DMS 273 (cell line): ENCODE results near the gene HINFP.
A peak's percentile ranks its signal among the peaks of the same experiment; 100 is the strongest.
"Not testable (repeated sequence)": the region's sequence is repeated elsewhere in the genome, so short reads cannot be mapped to it uniquely, and the experiment has no call there.

ENCODE experiments used
- DNase-seq: peaks from one replicate; lab custom pipeline; 2025; ENCODE audit not compliant: unreplicated experiment; lab: John Stamatoyannopoulos, UW

The HINFP gene

GRCh38 chr11:119116601-119117000, 4.8 kb upstream of the HINFP start:
- DNase-seq, result no peak

DNA sequence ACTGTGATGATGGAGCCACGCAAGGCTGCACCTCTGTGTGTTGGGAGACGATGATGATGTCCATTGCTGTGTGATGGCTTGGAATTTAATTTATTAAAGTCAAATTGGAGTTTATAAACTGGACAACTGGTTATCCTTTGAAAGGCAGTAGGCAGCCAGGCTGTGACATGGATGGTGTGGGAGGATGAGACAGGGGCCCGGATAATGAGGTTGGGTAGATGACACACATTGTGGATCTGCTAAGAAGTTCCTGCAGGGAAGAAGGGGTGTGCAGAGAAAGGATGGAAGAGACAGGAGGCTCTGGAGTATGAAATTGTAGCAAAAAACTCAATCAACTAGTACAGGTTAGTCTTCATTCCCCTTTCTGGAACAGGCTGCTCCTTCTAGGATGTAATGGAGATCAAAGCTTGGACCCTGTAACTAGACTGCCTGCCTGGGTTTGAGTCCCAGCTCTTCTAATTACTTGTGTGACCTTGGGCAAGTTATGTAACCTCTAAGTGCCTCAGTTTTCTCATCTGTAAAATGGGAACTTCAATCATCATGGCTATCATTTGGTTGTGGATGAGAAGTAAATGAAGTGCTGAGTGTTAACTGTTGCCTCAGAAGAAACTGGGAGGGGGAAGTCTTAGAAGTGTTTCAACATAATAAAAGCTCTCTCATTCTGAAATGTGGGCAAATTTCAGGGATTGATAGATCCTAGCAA, 4.2 kb upstream of the HINFP start:
- DNase-seq, result no peak

- no peak for DNase-seq
Measured at GRCh38 chr11:119118227-119118626, 3.2 kb upstream of the HINFP start.

DNA sequence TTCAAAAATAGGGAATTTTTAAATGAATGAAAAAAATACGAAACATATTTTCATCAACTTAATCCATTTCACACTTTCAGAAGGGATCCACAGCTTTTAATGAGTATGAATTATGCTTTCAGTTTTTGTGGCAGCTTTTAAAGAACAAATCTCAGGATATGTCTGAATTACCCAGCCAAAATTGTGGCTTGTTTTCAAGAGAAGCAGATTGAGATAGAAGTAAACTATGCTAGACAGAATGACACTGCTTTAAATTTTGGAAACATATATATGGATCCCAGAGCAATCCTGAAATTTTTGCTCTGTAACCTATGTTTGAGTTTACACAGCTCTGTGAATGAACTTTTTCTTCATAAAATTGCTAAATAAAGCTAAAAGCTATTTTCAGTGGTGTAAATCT, 2.4 kb upstream of the HINFP start:
- DNase-seq, result no peak

- peak; percentile 78 for DNase-seq
Measured at GRCh38 chr11:119120639-119121007, 757 bp upstream of the HINFP start.

GRCh38 chr11:119121811-119122124, 388 bp downstream of the HINFP start:
- DNase-seq, result no peak

- no peak for DNase-seq
Measured at GRCh38 chr11:119125821-119126220, 4.4 kb downstream of the HINFP start.

DNA sequence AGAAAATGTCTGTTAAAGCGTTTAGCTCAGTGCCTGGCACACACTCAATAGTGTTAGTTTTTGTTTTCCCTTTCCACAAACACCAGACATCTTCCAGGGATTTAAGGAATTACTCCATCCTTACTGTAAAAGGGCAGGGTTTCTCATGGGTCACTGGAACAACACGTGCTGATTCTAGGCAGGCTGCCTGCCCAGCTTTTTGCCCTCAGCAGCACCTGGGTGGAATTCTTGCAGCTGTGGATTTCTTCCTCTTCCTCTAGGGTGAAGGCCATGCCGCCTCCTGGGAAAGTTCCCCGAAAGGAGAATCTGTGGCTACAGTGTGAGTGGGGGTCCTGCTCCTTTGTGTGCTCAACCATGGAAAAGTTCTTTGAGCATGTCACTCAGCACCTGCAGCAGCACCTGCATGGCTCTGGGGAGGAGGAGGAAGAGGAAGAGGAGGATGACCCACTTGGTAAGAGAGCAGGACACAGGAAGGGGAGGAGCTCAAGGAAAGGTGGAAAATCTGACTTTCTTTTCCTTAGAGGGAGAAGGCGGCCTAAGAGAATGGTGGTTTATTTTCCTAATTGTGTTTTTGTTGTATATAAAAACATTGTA, 5.4 kb downstream of the HINFP start:
- no peak for DNase-seq

DNA sequence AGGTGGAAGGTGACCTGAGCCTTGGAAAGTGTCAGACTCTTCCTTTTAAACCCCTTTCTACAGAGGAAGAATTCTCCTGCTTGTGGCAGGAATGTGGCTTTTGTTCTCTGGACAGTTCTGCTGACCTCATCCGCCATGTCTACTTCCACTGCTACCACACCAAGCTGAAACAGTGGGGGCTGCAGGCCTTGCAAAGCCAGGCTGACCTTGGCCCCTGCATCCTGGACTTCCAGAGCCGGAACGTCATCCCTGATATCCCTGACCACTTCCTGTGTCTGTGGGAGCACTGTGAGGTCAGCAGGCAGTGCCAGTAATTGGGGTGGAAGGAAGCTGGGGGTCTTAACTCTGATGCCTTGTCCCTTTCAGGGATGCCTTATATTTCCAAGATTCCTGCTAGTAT, 9.3 kb downstream of the HINFP start:
- DNase-seq, result no peak

GRCh38 chr11:119134389-119134978, 13.1 kb downstream of the HINFP start:
- DNase-seq, result peak; percentile 52

DNA sequence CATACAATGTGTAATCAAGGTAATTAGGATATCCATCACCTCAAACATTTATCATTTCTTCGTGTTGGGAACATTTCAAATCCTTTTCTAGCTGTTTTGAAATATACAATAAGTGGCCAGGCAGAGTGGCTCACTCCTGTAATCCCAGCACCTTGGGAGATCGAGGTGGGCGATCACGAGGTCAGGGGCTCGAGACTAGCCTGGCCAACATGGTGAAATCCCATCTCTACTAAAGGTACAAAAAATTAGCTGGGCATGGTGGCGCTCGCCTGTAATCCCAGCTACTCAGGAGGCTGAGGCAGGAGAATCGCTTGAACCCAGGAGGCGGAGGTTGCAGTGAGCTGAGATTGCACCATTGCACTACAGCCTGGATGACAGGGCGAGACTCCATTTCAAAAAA, 17.9 kb downstream of the HINFP start:
- DNase-seq, result not testable (repeated sequence)

DNA sequence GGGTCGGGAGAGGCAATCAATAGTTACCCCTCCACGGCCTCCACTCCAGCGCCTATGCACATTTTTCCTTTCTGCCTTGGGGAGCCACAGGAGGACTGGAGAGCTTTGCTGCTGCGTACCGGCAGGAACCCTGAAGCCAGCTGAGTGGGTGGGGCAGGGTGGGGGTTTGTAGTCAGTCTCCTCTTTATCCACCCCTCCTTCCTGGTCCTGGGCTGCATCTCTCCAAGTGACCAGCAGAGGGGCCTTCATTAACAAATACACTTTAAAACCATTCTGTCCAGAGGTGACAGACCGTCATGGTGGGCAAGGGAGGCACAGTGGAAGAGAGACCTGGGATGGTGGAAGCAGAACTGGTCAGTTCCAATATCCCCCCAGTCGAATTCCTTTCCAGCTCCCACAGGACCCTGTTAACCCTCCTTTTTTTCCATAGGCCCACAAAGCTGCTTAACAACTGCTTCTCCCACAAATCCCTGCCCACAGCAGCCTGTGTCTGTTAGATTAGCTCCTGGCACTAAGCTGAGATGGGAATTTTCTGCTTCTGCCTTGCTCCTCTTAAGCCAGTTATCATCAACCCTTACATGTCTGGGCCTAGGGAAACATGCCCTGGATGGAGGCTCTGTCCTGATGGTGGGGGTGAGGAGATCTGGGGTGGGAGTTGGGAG, 23.6 kb downstream of the HINFP start:
- DNase-seq, result peak; percentile 80

DNA sequence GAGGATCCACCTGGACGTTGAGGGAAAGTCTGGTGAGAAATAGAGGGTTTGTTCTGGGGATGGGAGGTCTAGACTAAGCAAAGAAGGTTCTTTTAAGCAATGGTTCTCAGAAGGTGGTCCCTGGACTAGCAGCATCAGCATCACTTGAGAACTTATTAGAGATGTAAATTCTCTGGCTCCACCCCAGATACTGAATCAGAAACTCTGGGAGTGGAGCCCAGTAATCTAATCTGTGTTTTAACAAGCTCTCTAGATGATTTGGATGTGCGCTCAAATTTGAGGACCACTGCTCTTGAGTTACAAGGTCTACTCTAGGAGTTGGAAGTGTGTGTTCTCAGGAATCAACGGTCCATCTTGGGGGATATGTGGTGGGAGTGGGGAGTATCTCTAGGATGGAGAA, 24.2 kb downstream of the HINFP start:
- no peak for DNase-seq

GRCh38 chr11:119147604-119148333, 26.4 kb downstream of the HINFP start:
- DNase-seq, result peak; percentile 57

DNA sequence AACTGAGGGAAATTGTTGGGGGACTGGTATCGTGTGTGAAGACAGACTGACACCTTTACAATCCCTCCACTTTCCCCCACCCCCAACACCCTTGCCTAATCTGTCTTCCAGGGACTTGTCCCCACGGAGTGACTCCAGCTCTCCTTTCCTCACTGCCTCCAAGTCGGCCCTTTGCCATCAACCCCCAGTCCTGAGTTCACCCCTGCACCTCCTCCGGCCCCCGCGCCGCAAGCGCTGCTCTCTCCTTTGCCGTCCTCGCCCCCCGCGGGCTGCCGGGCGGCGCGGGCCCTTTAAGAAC, 27.3 kb downstream of the HINFP start:
- DNase-seq, result no peak

GRCh38 chr11:119149018-119149785, 27.8 kb downstream of the HINFP start, which contains the start of gene ABCG4:
Gene ABCG4, plus strand, starts transcription at chr11:119149052. Its CDS starts 914 bp downstream, at chr11:119149966.
- peak; percentile 44 for DNase-seq

DNA sequence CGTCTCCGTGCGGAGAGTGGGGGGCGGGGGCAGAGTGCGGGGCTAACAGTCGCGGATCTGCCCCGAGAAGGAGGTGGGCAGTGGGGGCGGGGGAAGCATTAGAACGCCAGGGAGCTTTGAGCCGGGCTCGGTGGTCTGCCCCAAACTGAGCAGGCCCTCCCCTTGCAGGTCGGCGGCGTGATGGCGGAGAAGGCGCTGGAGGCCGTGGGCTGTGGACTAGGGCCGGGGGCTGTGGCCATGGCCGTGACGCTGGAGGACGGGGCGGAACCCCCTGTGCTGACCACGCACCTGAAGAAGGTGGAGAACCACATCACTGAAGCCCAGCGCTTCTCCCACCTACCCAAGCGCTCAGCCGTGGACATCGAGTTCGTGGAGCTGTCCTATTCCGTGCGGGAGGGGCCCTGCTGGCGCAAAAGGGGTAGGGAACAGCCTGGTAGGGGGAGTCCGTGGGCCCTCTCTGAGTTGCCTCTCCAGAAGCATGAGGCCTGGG, 28.5 kb downstream of the HINFP start:
- no peak for DNase-seq

DNA sequence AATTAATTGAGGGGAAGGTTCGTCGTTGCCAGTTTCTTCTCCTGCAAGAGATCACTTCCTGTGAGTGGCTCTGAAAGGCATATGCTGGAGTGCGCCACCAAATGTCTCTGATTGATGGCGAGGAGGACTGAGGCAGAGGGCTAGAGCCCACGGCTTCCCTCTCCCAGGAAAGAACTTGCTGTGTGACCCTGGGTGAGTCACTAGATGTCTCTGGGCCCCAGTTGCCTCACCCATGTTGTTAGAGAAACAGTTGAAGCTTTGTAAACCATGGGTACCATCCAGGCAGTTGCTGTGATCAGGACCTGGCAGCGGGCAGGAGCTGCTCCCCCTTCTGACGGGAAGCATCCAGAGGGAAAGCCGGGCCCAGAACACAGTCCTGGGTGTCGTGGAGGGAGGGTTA, 30.7 kb downstream of the HINFP start:
- no peak for DNase-seq

DNA sequence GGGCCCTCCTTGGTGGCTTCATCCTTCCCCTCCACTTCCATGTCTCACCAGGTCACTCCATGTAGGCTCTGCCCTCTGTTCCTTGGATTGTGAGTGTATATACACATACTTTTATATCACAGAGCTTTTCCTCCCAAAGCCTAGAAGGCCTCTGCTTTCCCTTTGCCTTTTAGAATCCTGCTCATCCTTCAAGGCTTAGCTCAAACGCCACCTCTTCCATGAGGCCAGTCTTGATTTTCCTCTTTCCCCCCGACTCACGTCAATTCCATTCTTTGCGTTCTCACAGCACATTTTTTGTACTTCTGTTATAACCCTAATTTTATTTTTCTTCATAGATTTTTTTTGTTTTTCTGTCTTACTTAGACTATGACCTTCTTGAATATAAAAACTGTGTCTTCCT, 31.2 kb downstream of the HINFP start:
- DNase-seq, result no peak

DNA sequence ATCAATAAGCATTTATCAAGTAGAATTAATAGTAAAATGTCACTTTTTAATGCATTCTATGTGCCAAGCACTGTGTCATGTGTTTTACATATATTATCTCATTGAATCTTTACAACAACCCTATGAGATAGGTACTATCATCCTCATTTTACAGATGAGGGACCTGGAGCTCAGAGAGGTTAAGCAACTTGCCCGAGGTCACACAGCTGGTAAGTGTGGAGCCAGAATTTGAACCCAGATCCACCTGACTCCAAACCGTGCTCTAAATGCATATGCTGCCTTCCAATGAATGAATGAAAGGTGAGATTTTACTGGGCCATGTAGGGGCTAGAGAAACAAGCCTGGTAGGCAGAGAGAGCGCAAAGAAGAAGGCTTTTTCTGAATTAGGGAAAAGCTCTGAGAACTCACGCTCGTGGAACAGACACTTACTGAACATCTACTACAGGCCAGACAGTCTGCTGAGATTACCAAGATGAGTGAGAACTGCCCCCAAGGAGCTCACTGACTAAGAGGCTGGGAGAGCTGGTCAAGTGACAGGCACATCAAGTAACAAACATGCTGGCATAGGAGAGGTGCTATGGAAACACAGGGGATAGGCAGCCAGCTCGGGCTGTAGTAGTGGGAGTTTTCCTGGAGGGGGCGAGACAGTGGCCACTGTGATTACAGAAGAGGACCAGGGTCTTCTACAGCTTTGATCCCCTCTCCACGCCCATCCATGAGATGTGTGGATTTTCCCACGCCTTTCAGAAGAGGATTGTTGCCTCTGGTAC, 31.9 kb downstream of the HINFP start:
- DNase-seq, result peak; percentile 17
